Right ventricle myocardium superior (tissue), 1 donor: ENCODE data around the gene IER3. TPM values are rescaled to one million over a fixed set of nuclear protein-coding genes. Genes with fewer than 3 reads are reported as not detected.
"Not testable (repeated sequence)": the region's sequence is repeated elsewhere in the genome, so short reads cannot be mapped to it uniquely, and the experiment has no call there.

Source experiments
- ATAC-seq: fragments of 200-7000 bp; cut with Tn5 transposase; one replicate; pipeline ENCODE4 v1.9.1; 2020; ENCODE audit warnings: mild to moderate bottlenecking; ENCODE audit not compliant: poor library complexity
- DNase-seq: peaks from one replicate; pipeline ENCODE4 v3.0.0-alpha.2; 2020
- intact Hi-C: fragments of 100-400 bp; cut with DNase I; formaldehyde crosslinking; loops from one replicate; pipeline ENCODE4 v1.11.2; 2022
- total RNA-seq: library from RNA; stranded (reverse); fragmentation: NEBNext Ultra II Directional; extraction: Animal tissue kit (Norgen Biotek cat#: 25700); gene quantifications from one replicate; pipeline ENCODE4 v1.2.1, GENCODE V29; 2021
- donor health status: DM: no; HTN: yes; CAD: no; lungs with severe emphysema.

IER3 gene
- total RNA-seq, 1 donor from 2014 or later, result 11.4 TPM

- intact Hi-C loops, result no loop called here
- no peak for DNase-seq
- no peak for ATAC-seq
These were observed 25.6 kb upstream of the IER3 start for GRCh38 chr6:30769853-30770524.

DNA sequence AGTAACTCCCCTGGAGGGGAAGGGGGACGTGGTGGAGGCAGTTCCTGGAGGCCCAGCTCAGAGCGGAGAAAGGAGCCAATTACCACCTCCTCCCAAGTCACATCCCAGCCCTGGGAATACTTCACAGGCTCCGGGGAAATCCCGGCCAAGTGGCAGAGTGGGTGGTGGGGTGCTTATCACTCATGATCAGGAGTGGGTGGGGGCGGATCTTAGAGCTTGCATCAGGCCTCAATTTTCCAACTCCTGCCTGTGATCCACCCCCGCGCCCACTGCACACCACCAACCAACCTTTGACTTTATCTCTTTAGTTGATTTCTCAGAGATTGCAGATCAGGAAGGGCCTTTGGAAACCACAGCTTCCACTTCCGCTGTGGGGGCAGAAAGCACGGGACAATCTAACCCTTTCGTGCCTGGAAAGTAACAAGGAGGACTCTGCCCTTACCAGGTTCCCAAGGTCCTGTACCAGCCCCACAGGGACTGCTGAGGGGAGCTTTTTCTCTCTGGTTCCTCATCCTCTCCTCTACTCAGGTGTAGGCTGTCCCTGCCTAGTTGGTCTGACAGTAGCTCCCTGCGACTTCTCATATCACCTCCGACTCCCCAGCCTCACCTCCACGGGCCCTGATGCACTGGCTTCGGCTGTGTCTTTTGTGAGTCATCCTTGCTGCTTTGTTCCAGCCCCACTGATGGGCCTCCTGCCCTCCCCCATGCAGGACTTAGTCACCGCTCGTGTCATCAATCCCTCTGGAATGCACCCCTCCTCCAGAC lies 24.9 kb upstream of the IER3 start:
- intact Hi-C loops, result no loop called here
- ATAC-seq, result peak; percentile 55
- no peak for DNase-seq

GRCh38 chr6:30768634-30769087 lies 24.3 kb upstream of the IER3 start:
- ATAC-seq (no peak), DNase-seq (no peak)
- intact Hi-C loops, result no loop called here

DNA sequence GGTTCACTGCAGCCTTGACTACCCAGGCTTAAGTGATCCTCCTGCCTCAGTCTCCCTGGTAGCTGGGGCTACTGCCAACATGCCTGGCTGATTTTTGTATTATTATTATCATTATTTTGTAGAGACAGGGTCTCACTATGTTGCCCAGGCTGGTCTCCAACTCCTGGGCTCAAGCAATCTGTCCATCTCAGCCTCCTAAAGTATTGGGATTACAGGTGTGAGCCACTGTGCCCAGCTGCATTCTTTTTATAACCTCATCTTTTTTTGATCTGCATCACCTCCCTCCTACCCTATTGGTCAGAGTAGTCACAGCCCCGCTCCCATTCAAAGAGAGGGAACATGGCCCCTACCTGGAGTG lies 23.6 kb upstream of the IER3 start:
- ATAC-seq (no peak), DNase-seq (no peak)
- intact Hi-C loops, result no loop called here

- DNase-seq (no peak), ATAC-seq (no peak)
- intact Hi-C loops, result no loop called here
These were observed 23.0 kb upstream of the IER3 start for GRCh38 chr6:30767158-30767943.

DNA sequence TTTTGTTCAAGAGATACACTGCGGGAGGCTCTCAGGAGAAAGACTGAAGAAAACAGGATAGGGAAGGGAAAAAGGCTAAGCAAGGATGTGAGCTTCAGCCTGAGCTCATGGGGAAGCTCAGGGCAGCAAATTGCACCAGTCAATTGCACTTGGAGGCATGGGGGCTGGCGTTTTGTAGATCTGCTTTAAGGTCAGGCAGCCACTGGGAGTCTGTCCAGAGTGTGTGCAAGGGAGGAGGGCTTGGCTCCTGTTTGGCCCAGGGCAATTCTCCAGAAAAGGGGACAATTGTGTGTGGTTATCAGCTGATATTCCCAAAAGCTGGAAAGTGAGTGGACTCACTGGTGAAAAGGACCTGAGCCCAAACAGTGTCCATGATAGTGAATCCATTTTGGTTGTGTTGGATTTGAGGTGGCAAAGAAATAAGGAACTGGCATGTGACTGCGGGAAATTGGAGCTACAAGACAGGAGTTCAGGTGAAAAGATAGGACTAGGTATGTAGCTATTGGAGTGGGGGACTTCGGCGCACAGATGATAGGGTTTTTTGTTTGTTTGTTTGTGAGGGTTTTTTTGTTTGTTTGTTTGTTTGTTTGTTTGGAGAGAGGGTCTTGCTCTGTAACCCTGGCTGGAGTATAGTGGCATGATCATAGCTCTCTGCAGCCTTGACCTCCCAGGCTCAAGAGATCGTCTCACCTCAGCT lies 22.3 kb upstream of the IER3 start:
- ATAC-seq, result peak; percentile 53
- DNase-seq, result no peak

DNA sequence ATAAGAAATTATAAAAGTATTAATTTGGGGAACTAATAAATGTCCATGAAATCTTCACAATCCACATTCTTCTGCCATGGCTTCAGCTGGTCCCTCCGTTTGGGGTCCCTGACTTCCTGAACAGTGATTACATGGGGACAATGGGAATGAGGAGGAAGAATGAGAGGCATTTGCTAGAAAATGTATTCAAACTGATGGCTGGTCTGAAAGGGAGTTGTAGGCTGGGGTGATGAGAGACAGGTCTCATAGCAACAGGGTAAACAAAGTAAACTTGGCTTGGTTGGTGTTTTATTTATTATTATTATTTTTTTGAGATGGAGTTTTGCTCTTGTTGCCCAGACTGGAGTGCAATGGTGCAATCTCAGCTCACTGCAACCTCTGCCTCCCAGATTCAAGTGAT lies 21.1 kb upstream of the IER3 start:
- intact Hi-C loops, ATAC-seq, DNase-seq: not testable (repeated sequence)

More for the DNA sequence above, 22.3 kb upstream of the IER3 start:
- intact Hi-C loops, result no loop called here

GRCh38 chr6:30764490-30765043 lies 20.2 kb upstream of the IER3 start:
- DNase-seq, intact Hi-C loops, ATAC-seq: not testable (repeated sequence)

DNA sequence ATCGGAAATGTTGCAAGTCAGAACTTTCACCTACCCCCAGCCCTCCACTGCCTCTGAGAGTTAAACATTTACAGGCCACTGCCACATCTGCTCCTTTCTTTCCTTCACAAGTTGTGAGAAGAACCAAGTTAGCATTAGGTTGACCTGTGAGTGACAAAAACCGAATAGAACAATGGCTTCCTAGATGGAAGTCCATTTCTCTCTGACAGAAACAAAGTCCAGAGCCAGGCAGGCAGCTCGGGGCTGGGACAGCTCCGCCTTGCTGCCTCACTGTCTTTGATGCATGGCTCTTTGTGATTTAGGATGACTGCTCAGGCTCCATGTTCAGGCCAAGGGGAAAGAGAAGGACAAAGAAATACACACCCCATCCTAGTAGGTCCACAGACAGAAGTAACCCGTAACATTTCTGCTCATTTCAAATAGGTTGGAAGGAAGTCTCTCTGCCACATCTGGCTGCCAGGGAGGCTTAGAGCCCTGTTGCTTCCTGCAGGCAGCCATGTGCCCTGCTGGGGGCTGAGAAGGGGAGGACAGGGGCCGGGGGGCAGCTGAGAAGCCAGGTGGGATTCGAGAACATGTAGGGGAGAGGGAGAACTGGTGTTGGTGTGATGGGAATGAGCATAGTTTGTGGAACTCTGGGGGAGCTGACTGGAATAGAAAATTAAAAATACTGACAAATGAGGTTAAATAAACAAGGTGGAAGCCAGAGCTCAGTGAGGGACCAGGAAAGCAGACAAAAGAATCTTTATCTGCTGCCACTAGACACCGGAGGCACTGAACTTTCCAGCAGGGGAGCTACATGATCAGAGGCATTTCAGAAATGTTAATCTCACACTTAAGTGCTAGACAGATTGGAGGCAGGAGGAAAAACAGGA lies 19.5 kb upstream of the IER3 start:
- ATAC-seq (peak; percentile 76), DNase-seq (no peak)
- intact Hi-C loops, result no loop called here

DNA sequence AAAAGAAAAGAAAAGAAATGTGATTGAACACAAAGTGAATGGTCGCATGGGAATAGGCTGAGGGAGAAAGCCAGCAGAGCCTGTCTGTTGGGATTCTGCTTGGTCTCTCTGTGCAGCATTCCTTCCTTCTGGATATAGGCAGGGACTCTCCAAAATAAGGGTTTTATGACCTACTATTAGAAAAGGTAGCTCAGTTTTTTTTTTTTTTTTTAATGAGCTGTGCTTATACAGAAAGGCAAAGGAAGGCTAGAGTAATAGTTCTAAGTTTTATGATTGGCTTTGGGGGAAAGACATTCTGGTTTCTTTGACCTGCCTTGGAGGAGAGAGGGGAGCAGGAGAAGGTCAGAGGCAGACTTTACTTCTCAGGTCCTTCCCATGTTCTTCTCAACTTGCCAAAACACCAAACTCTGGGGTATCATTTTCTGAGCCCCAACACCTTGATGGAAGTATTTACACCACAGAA lies 18.8 kb upstream of the IER3 start:
- intact Hi-C loops, result no loop called here
- DNase-seq (no peak), ATAC-seq (no peak)

- no peak for DNase-seq
- intact Hi-C loops, result no loop called here
- no peak for ATAC-seq
These were observed 17.6 kb upstream of the IER3 start for GRCh38 chr6:30761791-30762429.

DNA sequence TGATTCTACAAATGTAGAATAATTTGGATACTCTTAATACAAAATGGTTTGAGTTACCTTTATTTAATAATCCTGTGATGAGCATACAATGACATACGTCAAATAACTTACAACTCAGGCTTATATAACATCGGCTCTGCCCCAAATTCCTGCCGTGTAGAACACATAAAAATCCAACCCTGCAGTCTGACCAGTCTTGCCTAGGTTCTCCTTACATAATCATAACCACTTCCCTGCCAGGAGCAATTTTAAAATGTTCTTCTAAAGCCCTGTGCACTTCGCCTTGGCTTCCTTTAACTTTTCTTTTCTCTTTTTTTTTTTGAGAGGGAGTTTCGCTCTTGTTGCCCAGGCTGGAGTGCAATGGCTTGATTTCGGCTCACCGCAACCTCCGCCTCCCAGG lies 16.2 kb upstream of the IER3 start:
- ATAC-seq, result no peak
- no peak for DNase-seq
- intact Hi-C loops, result no loop called here

GRCh38 chr6:30759575-30760239 lies 15.4 kb upstream of the IER3 start:
- no peak for DNase-seq

DNA sequence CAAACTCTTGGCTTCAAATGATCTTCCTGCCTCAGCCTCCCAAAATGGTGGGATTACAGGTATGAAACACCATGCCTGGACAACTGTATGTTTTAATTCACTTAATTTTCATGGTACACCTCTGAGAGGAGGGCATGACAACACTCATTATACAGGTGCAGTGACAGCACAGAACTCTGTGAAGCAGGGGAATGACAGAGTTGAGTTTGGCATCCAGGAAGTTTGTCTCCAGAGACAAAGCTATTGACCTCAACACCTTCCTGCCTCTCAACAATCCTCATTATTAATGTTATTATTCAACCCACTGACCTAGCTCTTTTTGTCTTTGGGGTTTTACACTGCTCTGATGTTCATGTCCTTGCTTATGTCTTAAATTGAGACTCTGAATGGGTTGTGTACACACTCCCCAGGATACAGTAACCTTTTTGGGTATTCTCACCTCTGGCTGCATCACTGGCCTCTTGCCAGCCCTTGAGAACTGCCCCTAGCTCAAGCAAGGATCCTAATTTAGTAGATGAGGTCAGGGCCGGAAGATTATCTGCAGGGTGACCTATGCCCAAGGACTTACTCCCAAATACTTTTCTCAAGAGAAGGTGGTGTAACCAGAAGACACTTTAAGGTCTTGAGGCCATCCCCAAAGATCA lies 13.0 kb upstream of the IER3 start:
- DNase-seq, result peak; percentile 66
- intact Hi-C loops, result no loop called here
- ATAC-seq, result peak; percentile 45

More at GRCh38 chr6:30759575-30760239, 15.4 kb upstream of the IER3 start:
- ATAC-seq, result no peak
- intact Hi-C loops, result no loop called here

GRCh38 chr6:30756405-30757003 lies 12.2 kb upstream of the IER3 start:
- ATAC-seq, intact Hi-C loops, DNase-seq: not testable (repeated sequence)

DNA sequence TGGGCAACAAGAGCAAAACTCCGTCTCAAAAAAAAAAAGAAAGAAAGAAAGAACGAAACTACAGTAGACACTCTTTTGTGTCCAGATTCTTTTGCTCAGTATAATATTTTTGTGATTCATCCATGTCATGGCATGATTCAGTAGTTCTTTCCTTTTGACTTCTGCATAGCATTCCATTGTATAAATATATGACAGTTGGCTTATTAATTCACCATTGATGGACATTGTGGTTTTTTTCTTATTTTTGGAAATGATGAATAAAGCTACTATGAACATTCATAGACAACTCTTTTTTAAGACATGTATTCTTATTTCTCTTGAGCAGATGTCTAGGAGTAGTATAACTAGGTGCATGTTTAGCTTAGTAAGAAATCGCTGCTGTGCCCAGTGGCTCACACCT lies 10.3 kb upstream of the IER3 start:
- DNase-seq (no peak), ATAC-seq (no peak)
- intact Hi-C loops, result no loop called here
